A549 (cell line): ENCODE data around the gene PAFAH1B2. TPM values are rescaled to one million over a fixed set of nuclear protein-coding genes. Genes with fewer than 3 reads are reported as not detected.

Experiments
- ATAC-seq, 2 experiments: fragments of 200-7000 bp in 1 of 2; fragments of >200 bp in 1 of 2; cut with Nextera tagmentation in 1 of 2; cut with Tn5 transposase in 1 of 2; 3 replicates each; pipeline versions ENCODE4 v1.8.0 to v1.9.1; 2018 to 2020; ENCODE audit warnings: mild to moderate bottlenecking in 1 of 2, moderate library complexity in 1 of 2
- CTCF ChIA-PET: fragments of 300-600 bp; sonication (Branson Sonifier 250); formaldehyde crosslinking; extraction: SDS; loops from one replicate; lab custom pipeline; 2021; ENCODE audit warnings: antibody characterized with exemption, inconsistent platforms; lab: Yijun Ruan, JAX
- POLR2A ChIA-PET: fragments of 350-600 bp; formaldehyde crosslinking; extraction: SDS; loops from one replicate; lab custom pipeline; 2021; ENCODE audit warnings: antibody characterized with exemption, inconsistent platforms; lab: Yijun Ruan, JAX
- DNase-seq, 2 experiments: peaks; one replicate each; pipeline versions ENCODE4 v3.0.0 to v3.0.0-alpha.2; 2011 to 2016; ENCODE audit warnings: low read depth in 1 of 2, low spot score in 1 of 2
- FAIRE-seq: peaks from 2 replicates; lab custom pipeline; 2011; peaks lifted over from hg19 to GRCh38; lab: Jason Lieb, UNC
- H3K27ac ChIP-seq, 2 experiments: fragments of >200 bp; sonication (Bioruptor Twin); formaldehyde crosslinking; 3 replicates each; pipeline ENCODE4 v1.5.1; 2016 to 2017
- H3K4me1 ChIP-seq: fragments of >200 bp; sonication (Bioruptor Twin); formaldehyde crosslinking; 3 replicates; pipeline ENCODE4 v1.6.1; 2016
- H3K4me2 ChIP-seq: fragments of >200 bp; sonication (Bioruptor Twin); formaldehyde crosslinking; 3 replicates; pipeline ENCODE4 v1.6.1; 2016
- H3K4me3 ChIP-seq: fragments of >200 bp; sonication (Bioruptor Twin); formaldehyde crosslinking; 3 replicates; pipeline ENCODE4 v1.5.1; 2016
- H3K9me3 ChIP-seq: fragments of >200 bp; sonication (Bioruptor Twin); formaldehyde crosslinking; 3 replicates; pipeline ENCODE4 v1.6.1; 2016
- CBX2 ChIP-seq: fragments of 200-600 bp; sonication (generic); IDR thresholded peaks from 2 replicates; pipeline ENCODE4 v1.6.1; 2016; ENCODE audit warnings: low read depth, mild to moderate bottlenecking, borderline replicate concordance
- CBX8 ChIP-seq: fragments of 200-600 bp; sonication (generic); IDR thresholded peaks from 2 replicates; pipeline ENCODE4 v1.6.1; 2016
- E2F6 ChIP-seq: IDR thresholded peaks from 2 replicates; pipeline ENCODE4 v1.6.1; 2012; ENCODE audit warnings: low read depth, borderline replicate concordance
- EHF ChIP-seq: fragments of 250-450 bp; sonication (Bioruptor Pico); IDR thresholded peaks from 2 replicates; pipeline ENCODE4 v1.5.0; 2020; ENCODE audit warnings: mild to moderate bottlenecking
- FOSL2 ChIP-seq, 2 experiments: fragments of 450-650 bp in 1 of 2; fragments of >200 bp in 1 of 2; sonication (Bioruptor Twin) in 1 of 2; formaldehyde crosslinking; IDR thresholded peaks; 2 replicates each; pipeline versions ENCODE4 v1.5.0 to v1.6.1; 2016 to 2020; ENCODE audit warnings: mild to moderate bottlenecking in 1 of 2, moderate library complexity in 1 of 2
- HOXB5 ChIP-seq: fragments of 250-450 bp; sonication (Bioruptor Pico); IDR thresholded peaks from 2 replicates; pipeline ENCODE4 v1.5.0; 2020; ENCODE audit warnings: mild to moderate bottlenecking, moderate library complexity
- MYC ChIP-seq: IDR thresholded peaks from 2 replicates; pipeline ENCODE4 v1.6.1; 2012; ENCODE audit warnings: mild to moderate bottlenecking, inconsistent platforms, low read length, improper control_type of control experiment, borderline replicate concordance
- NPAS2 ChIP-seq: fragments of 250-450 bp; sonication (Bioruptor Pico); IDR thresholded peaks from 2 replicates; pipeline ENCODE4 v1.8.0; 2022; ENCODE audit warnings: mild to moderate bottlenecking, moderate library complexity, borderline replicate concordance
- RAD21 ChIP-seq, 2 experiments: fragments of >200 bp in 1 of 2; sonication (Bioruptor Twin) in 1 of 2; formaldehyde crosslinking in 1 of 2; IDR thresholded peaks in 1 of 2; conservative IDR thresholded peaks in 1 of 2; 2 replicates in 1 of 2; 3 replicates in 1 of 2; pipeline ENCODE4 v1.6.1; 2012 to 2018; ENCODE audit warnings: inconsistent platforms in 1 of 2
- RARB ChIP-seq: fragments of 250-450 bp; sonication (Bioruptor Pico); IDR thresholded peaks from 2 replicates; pipeline ENCODE4 v1.8.0; 2021; ENCODE audit warnings: mild to moderate bottlenecking, moderate library complexity
- RFX5 ChIP-seq: fragments of 450-650 bp; IDR thresholded peaks from 2 replicates; pipeline ENCODE4 v1.7.1; 2014; ENCODE audit warnings: antibody characterized with exemption, mild to moderate bottlenecking, moderate library complexity
- SMC3 ChIP-seq: fragments of >200 bp; sonication (Bioruptor Twin); formaldehyde crosslinking; IDR thresholded peaks from 3 replicates; pipeline ENCODE4 v1.6.1; 2018; ENCODE audit warnings: inconsistent platforms
- SREBF2 ChIP-seq: fragments of 450-650 bp; IDR thresholded peaks from 2 replicates; pipeline ENCODE4 v1.6.1; 2014; ENCODE audit warnings: mild to moderate bottlenecking, moderate library complexity
- TFCP2L1 ChIP-seq: fragments of 250-450 bp; sonication (Bioruptor Pico); IDR thresholded peaks from 2 replicates; pipeline ENCODE4 v1.5.0; 2021; ENCODE audit warnings: mild to moderate bottlenecking
- ZC3H11A ChIP-seq: fragments of 450-650 bp; IDR thresholded peaks from 2 replicates; pipeline ENCODE4 v1.6.1; 2014; ENCODE audit warnings: antibody characterized with exemption, mild to moderate bottlenecking
- ZSCAN20 ChIP-seq: fragments of 250-450 bp; sonication (Bioruptor Pico); IDR thresholded peaks from 2 replicates; pipeline ENCODE4 v1.8.0; 2022; ENCODE audit warnings: mild to moderate bottlenecking, moderate library complexity
- WGBS: methylation state at CpG from one replicate; pipeline ENCODE4 v1.1.6; 2017; ENCODE audit errors: missing lambda C conversion rate; 5-methylcytosine and 5-hydroxymethylcytosine counted together
- polyA plus RNA-seq, 4 experiments: library from polyadenylated mRNA; depleted of rRNA in 3 of 4; stranded (reverse); fragments of >200 nt; fragmentation: RNase III in 1 of 4; extraction: RNeasy Plus Mini Kit Qiagen cat#74134 plus additional on column Dnase treatment in 1 of 4; gene quantifications; 2 replicates in 3 of 4; 3 replicates in 1 of 4; pipeline ENCODE4 v1.2.3, GENCODE V29; 2011 to 2017
- TF ChIP-seq, protein P1 (sequence below): IDR thresholded peaks from 2 replicates; pipeline ENCODE4 v1.6.1; 2012
- TF ChIP-seq, protein P2 (sequence below): fragments of >200 bp; sonication (Bioruptor Twin); formaldehyde crosslinking; IDR thresholded peaks from 3 replicates; pipeline ENCODE4 v1.5.1; 2016
- TF ChIP-seq, protein P3 (sequence below): fragments of 450-650 bp; IDR thresholded peaks from 2 replicates; pipeline ENCODE4 v1.6.1; 2014; ENCODE audit warnings: antibody characterized with exemption
- TF ChIP-seq, protein P4 (sequence below): fragments of 150-350 bp; IDR thresholded peaks from 2 replicates; pipeline ENCODE4 v1.6.1; 2014; ENCODE audit warnings: low read depth, mild to moderate bottlenecking, low read length

PAFAH1B2 gene
- polyA plus RNA-seq, 2 of the 4 experiments (the other 2 are of a cell fraction): 32.9 to 55.3 TPM

DNA sequence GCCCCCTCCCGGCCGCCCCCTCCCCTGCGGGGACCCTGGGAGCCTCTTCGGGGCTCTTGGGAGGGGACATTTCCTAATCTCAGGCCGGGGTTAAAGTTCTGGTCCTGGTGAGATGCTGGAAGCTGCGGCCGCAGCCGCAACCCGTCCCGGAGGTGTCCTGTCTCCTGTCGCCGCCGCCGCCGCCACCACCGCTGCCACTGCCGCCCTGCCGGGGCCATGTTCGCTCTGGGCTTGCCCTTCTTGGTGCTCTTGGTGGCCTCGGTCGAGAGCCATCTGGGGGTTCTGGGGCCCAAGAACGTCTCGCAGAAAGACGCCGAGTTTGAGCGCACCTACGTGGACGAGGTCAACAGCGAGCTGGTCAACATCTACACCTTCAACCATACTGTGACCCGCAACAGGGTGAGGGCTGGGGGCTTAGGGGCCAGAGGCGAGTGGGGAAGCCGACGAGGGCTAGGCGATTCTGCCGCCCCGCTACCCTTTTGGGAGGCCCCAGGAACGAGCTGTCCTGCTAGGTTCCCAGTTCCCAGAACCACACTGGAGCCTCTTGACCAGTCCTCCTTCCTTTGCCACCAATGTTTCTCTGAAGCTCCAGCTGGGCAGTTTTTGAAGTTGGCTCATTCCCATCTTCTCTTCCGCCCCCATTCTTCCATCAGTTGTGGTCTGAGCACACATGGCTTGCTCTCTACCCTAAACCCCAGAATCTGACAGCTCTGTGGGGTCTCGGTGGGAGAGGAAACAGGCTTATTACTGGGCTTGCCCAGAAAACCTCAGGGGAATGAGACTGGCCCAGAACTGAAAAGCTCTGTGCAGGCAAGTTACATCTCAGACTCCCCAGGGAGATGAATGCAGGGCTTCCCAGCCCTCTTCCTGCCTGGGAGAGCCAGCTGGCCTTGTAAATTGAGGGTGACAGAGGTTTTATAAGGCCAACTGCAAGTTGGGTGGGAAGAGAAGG lies 35.2 kb downstream of the PAFAH1B2 start:
- WGBS: 19% methylated on average over 15 of the region's 39 CpGs
- H3K4me1 ChIP-seq: peaks cover 13% of the 10 kb centered on the region
- no peak for TF ChIP-seq TFCP2L1
- no peak for TF ChIP-seq ZSCAN20 (CRISPR knock-in tag)
- peak overlapping the region; percentile 94 for H3K4me2 ChIP-seq
- ATAC-seq (peak; percentile 57 to 64), FAIRE-seq (no peak), DNase-seq (peak in 1 of 2 experiments; percentile 33)
- POLR2A ChIA-PET: interaction anchor here (0.7 to 1.8 kb wide), 5 partner anchors 13 to 35 kb away, joined by 3 to 22 read pairs (median 4); partner anchors contain the start of gene PAFAH1B2
- peak overlapping the region; percentile 91 for H3K4me3 ChIP-seq
- no peaks in the 10 kb centered on the region for H3K9me3 ChIP-seq
- H3K27ac ChIP-seq: peak overlapping the region; percentile 86 to 95
- CTCF ChIA-PET: interaction anchor here (1.5 to 7.2 kb wide), 4 partner anchors 17 to 48 kb away, joined by 3 to 69 read pairs (median 6); no protein-coding TSS in a partner anchor

- CTCF ChIA-PET: interaction anchor here (1.0 to 7.2 kb wide), 7 partner anchors 10 to 74 kb away, joined by 3 to 69 read pairs (median 4); partner anchors contain the start of gene PCSK7
- ATAC-seq: no peak
- FAIRE-seq: no peak
Measured at GRCh38 chr11:117180020-117180419, 35.9 kb downstream of the PAFAH1B2 start.

DNA sequence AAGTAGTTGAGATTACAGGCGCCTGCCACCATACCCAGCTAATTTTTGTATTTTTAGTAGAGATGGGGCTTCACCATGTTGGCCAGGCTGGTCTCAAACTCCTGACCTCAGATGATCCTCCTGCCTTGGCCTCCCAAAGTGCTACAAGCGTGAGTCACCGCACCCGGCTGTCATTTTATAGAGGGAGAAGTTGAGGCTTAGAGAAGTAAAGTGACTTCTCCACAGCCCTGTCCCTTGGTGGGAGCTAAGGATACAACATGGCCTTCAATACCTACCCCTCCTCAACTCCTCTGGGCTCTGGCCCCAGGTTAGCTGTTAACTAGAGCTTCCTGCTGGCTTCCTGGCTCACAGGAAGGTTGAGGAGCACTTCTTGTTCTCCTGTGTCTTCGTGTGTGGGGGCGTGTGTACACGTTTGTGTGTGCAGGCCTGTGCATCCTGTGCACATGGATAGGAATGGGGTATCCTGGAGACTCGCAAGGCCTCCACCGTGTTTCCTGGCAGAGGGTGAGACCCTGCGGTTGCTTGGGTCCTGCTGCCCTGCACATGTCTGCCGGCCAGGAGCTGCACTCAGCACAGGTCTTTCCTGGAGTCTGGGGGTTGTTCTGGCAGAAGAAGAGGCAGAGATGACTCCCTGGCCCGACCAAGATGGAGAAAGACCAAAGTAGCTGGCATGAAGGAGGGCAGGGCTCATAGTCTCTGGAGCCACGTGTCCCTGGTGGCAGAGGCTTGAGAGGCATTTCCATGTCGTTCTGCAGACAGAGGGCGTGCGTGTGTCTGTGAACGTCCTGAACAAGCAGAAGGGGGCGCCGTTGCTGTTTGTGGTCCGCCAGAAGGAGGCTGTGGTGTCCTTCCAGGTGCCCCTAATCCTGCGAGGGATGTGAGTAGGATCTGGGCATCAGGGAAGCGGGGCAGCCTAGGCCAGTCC lies 36.8 kb downstream of the PAFAH1B2 start:
- ChIA-PET CTCF (interaction anchor here (0.9 to 7.2 kb wide), 18 partner anchors 8 to 75 kb away, joined by 3 to 69 read pairs (median 4); partner anchors contain the start of genes PAFAH1B2 and PCSK7), POLR2A (interaction anchor here (0.7 kb wide), 1 partner anchor 407 kb away, joined by 5 read pairs; no protein-coding TSS in a partner anchor)
- WGBS: 59% methylated on average over 11 of the region's 22 CpGs
- FAIRE-seq (no peak), DNase-seq (peak; percentile 66 to 87), ATAC-seq (peak; percentile 53 to 73; a peak in 5 of 6 replicates)
- TF ChIP-seq FOSL2 (IDR thresholded peaks at IDR 0.05): no peak
- TF ChIP-seq FOSL2 (CRISPR knock-in tag; IDR thresholded peaks at IDR 0.05): no peak
- TF ChIP-seq, protein P1, sequence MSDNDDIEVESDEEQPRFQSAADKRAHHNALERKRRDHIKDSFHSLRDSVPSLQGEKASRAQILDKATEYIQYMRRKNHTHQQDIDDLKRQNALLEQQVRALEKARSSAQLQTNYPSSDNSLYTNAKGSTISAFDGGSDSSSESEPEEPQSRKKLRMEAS: peak; percentile 70
- no peak for TF ChIP-seq RFX5
- TF ChIP-seq RAD21 (conservative IDR thresholded peaks at IDR 0.05 in 1 of 2, IDR thresholded peaks at IDR 0.05 in 1 of 2): peak in 1 of 2 experiments; percentile 47; a peak in 2 of 5 replicates
- peak; percentile 32; the same call in 1 of the 3 replicates for TF ChIP-seq SMC3
- TF ChIP-seq, protein P2, sequence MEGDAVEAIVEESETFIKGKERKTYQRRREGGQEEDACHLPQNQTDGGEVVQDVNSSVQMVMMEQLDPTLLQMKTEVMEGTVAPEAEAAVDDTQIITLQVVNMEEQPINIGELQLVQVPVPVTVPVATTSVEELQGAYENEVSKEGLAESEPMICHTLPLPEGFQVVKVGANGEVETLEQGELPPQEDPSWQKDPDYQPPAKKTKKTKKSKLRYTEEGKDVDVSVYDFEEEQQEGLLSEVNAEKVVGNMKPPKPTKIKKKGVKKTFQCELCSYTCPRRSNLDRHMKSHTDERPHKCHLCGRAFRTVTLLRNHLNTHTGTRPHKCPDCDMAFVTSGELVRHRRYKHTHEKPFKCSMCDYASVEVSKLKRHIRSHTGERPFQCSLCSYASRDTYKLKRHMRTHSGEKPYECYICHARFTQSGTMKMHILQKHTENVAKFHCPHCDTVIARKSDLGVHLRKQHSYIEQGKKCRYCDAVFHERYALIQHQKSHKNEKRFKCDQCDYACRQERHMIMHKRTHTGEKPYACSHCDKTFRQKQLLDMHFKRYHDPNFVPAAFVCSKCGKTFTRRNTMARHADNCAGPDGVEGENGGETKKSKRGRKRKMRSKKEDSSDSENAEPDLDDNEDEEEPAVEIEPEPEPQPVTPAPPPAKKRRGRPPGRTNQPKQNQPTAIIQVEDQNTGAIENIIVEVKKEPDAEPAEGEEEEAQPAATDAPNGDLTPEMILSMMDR: peak; percentile 57
- TF ChIP-seq TFCP2L1: no peak
- TF ChIP-seq EHF (CRISPR knock-in tag): no peak
- TF ChIP-seq ZC3H11A: no peak
- TF ChIP-seq NPAS2 (CRISPR knock-in tag): no peak
- no peak for TF ChIP-seq CBX8
- no peak for TF ChIP-seq SREBF2
- no peak for TF ChIP-seq HOXB5
- no peak for TF ChIP-seq CBX2
- TF ChIP-seq RARB: no peak
- TF ChIP-seq, protein P3, sequence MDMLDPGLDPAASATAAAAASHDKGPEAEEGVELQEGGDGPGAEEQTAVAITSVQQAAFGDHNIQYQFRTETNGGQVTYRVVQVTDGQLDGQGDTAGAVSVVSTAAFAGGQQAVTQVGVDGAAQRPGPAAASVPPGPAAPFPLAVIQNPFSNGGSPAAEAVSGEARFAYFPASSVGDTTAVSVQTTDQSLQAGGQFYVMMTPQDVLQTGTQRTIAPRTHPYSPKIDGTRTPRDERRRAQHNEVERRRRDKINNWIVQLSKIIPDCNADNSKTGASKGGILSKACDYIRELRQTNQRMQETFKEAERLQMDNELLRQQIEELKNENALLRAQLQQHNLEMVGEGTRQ: peak; percentile 63
- Histone ChIP-seq H3K27ac (peak overlapping the region in 1 of 2 experiments; percentile 74; a peak in 4 of 6 replicates), H3K4me2 (no peak overlapping the region), H3K4me1 (peaks cover 13% of the 10 kb centered on the region), H3K4me3 (no peak overlapping the region), H3K9me3 (no peaks in the 10 kb centered on the region)

More at GRCh38 chr11:117180020-117180419, 35.9 kb downstream of the PAFAH1B2 start:
- DNase-seq: no peak
- Histone ChIP-seq H3K27ac (peak overlapping the region in 1 of 2 experiments; percentile 95; a peak in 2 of 6 replicates), H3K4me2 (peak overlapping the region; percentile 94), H3K4me3 (no peak overlapping the region), H3K4me1 (peaks cover 13% of the 10 kb centered on the region)
- 90% methylated on average over 4 of the region's 4 CpGs for WGBS
- TF ChIP-seq CBX8 (no peak), MYC (no peak), E2F6 (no peak)
- TF ChIP-seq, protein P4, sequence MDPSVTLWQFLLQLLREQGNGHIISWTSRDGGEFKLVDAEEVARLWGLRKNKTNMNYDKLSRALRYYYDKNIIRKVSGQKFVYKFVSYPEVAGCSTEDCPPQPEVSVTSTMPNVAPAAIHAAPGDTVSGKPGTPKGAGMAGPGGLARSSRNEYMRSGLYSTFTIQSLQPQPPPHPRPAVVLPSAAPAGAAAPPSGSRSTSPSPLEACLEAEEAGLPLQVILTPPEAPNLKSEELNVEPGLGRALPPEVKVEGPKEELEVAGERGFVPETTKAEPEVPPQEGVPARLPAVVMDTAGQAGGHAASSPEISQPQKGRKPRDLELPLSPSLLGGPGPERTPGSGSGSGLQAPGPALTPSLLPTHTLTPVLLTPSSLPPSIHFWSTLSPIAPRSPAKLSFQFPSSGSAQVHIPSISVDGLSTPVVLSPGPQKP: no peak
- TF ChIP-seq, all 56 proteins: peak for 0
- POLR2A ChIA-PET: interaction anchor here (0.7 to 1.8 kb wide), 4 partner anchors 27 to 406 kb away, joined by 3 to 22 read pairs (median 4); partner anchors contain the start of gene PAFAH1B2
- no peaks in the 10 kb centered on the region for H3K9me3 ChIP-seq
